Sigmoid colon (tissue), 7 donors: ENCODE measurements around the gene TRAF3. TPM values are rescaled to one million over a fixed set of nuclear protein-coding genes. Genes with fewer than 3 reads are reported as not detected.

ENCODE experiments used
- DNase-seq: peaks from one replicate; pipeline ENCODE4 v3.0.0-alpha.2; 2019
- H3K27ac ChIP-seq, 4 donors: fragments of 200-600 bp; sonication (generic); one replicate each; pipeline ENCODE4 v1.5.1; 2016 to 2019; ENCODE audit warnings: mild to moderate bottlenecking in 1 of 4
- H3K27me3 ChIP-seq, 3 donors: fragments of 200-600 bp; sonication (generic); one replicate each; pipeline ENCODE4 v1.5.1; 2019; ENCODE audit warnings: mild to moderate bottlenecking in 1 of 3
- H3K36me3 ChIP-seq, 4 donors: fragments of 200-600 bp; sonication (generic); one replicate each; pipeline ENCODE4 v1.5.1; 2016 to 2019
- H3K4me1 ChIP-seq, 4 donors: fragments of 200-600 bp; sonication (generic); one replicate each; pipeline ENCODE4 v1.5.1; 2017 to 2019
- H3K4me3 ChIP-seq, 4 donors: fragments of 200-600 bp; sonication (generic); one replicate each; pipeline ENCODE4 v1.5.1; 2017 to 2019; ENCODE audit warnings: mild to moderate bottlenecking in 2 of 4, moderate library complexity in 1 of 4
- H3K9me3 ChIP-seq, 4 donors: fragments of 200-600 bp in 3 of 4; sonication (generic) in 3 of 4; one replicate each; pipeline versions ENCODE4 v1.5.1 to v1.6.1; 2013 to 2019
- EP300 ChIP-seq, 4 donors: sonication (generic); formaldehyde crosslinking; IDR thresholded peaks; one replicate each; pipeline ENCODE4 v1.6.1; 2017; ENCODE audit warnings: antibody characterized with exemption in 4 of 4
- POLR2A ChIP-seq, 2 donors: fragments of 450-650 bp; IDR thresholded peaks; one replicate each; pipeline ENCODE4 v1.6.1; 2016; ENCODE audit warnings: antibody characterized with exemption in 2 of 2, mild to moderate bottlenecking in 2 of 2, moderate library complexity in 2 of 2
- POLR2AphosphoS5 ChIP-seq, 4 donors: sonication (generic); formaldehyde crosslinking; IDR thresholded peaks; one replicate each; pipeline ENCODE4 v1.6.1; 2017; ENCODE audit warnings: antibody characterized with exemption in 4 of 4
- WGBS, 2 donors: extraction: QIAGEN DNeasy Blood & Tissue Kit; methylation state at CpG; one replicate each; pipeline ENCODE4 v1.1.7; 2013; 5-methylcytosine and 5-hydroxymethylcytosine counted together
- intact Hi-C: fragments of 100-400 bp; cut with DNase I; formaldehyde crosslinking; loops from one replicate; pipeline ENCODE4 v1.15.1; 2023
- polyA plus RNA-seq, 3 donors: library from polyadenylated mRNA; stranded (reverse); fragments of 200-250 nt; gene quantifications; one replicate each; pipeline ENCODE4 v1.2.3, GENCODE V29; 2013
- total RNA-seq, 4 donors: library from RNA; depleted of rRNA; stranded (reverse); fragments of >200 nt; gene quantifications; one replicate each; pipeline ENCODE4 v1.1.0, GENCODE V29; 2016
- TF ChIP-seq, protein P1 (sequence below), 4 experiments: fragments of 450-650 bp in 3 of 4; fragments of 200-600 bp in 1 of 4; IDR thresholded peaks; one replicate each; pipeline ENCODE4 v1.5.1; 2016 to 2019; ENCODE audit warnings: antibody characterized with exemption in 4 of 4, mild to moderate bottlenecking in 3 of 4, moderate library complexity in 2 of 4
- donor health status: healthy with polysubstance abuse.
- donor health status: Bipolar disorder and iron deficiency.
- donor health status: healthy.

TRAF3 gene, protein sequence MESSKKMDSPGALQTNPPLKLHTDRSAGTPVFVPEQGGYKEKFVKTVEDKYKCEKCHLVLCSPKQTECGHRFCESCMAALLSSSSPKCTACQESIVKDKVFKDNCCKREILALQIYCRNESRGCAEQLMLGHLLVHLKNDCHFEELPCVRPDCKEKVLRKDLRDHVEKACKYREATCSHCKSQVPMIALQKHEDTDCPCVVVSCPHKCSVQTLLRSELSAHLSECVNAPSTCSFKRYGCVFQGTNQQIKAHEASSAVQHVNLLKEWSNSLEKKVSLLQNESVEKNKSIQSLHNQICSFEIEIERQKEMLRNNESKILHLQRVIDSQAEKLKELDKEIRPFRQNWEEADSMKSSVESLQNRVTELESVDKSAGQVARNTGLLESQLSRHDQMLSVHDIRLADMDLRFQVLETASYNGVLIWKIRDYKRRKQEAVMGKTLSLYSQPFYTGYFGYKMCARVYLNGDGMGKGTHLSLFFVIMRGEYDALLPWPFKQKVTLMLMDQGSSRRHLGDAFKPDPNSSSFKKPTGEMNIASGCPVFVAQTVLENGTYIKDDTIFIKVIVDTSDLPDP
- total RNA-seq (10 to 100 TPM in 3 of 4 donors, 1 to 10 TPM in 1; 9.5 to 16.1 (median 13.3) TPM), polyA plus RNA-seq (10 to 100 TPM; 10.8 to 18.6 (median 12.3) TPM)

DNA sequence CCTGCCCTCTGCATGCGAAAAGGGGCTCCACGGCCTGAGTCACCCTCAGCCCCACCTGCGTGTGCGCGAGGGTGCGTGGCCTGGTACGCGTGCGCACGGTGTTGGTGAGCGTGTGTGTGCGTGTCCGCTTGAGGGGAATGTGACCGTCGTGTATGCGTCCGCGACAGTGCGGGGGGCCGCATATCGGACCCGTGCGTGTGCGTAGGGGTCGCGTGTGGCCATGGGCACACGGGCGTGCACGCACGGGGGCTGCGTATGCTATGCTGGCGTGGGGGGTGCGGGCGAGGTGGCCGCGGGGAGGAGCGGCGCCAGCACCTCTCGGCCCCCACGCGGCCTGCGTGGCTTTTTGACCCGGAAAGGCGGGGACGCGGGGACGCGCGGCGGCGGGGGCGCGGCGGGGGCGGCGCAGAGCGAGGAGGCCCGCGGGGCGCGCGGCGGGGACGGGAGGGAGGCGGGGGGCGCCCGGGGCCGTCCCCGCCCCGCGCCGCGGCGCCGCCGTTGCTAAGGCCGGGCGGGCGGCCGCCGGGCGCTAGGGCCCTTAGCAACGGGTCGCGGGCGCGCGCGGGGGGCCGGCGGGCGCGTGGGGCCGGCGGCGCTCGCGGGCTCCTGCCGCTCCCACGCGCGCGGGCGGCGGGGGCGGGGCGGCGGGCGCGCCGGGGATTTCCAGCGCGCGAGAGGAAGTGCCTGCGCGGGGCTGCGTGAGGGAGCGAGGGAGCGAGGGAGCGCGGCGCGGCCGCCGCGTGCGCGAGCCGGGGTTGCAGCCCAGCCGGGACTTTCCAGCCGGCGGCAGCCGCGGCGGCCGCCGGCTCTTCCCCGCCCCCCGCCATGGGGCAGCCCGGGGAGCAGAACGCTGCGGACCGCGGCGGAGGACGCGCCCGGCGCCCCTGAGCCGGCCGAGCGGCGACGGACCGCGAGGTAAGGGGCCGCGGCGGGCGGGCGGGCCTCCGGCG, at the start of gene TRAF3:
Gene TRAF3, plus strand, starts transcription at position 689 of the 950 bp plus-strand sequence. CDS start 92,753 bp downstream, outside the sequence.
- TF ChIP-seq, protein P1, sequence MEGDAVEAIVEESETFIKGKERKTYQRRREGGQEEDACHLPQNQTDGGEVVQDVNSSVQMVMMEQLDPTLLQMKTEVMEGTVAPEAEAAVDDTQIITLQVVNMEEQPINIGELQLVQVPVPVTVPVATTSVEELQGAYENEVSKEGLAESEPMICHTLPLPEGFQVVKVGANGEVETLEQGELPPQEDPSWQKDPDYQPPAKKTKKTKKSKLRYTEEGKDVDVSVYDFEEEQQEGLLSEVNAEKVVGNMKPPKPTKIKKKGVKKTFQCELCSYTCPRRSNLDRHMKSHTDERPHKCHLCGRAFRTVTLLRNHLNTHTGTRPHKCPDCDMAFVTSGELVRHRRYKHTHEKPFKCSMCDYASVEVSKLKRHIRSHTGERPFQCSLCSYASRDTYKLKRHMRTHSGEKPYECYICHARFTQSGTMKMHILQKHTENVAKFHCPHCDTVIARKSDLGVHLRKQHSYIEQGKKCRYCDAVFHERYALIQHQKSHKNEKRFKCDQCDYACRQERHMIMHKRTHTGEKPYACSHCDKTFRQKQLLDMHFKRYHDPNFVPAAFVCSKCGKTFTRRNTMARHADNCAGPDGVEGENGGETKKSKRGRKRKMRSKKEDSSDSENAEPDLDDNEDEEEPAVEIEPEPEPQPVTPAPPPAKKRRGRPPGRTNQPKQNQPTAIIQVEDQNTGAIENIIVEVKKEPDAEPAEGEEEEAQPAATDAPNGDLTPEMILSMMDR (IDR thresholded peaks at IDR 0.05) = no peak
- TF ChIP-seq POLR2AphosphoS5 (IDR thresholded peaks at IDR 0.05) = peak in 2 of 4 donors; percentile 25 to 74
- Histone ChIP-seq H3K9me3 (no peaks in the 10 kb centered on the region), H3K27ac (peak within 1 kb of the TSS; percentile 86 to 95 (median 90)), H3K27me3 (no peaks in the 10 kb centered on the region), H3K36me3 (no peaks in the 10 kb centered on the region), H3K4me3 (peak within 1 kb of the TSS; percentile 39 to 92 (median 80)), H3K4me1 (peaks cover 0 to 35% (median 11%) of the 10 kb centered on the region in 4 donors)
- intact Hi-C loops = loop anchor here (5.0 to 10.0 kb wide), 4 partner anchors 78 to 255 kb away; no protein-coding TSS in a partner anchor
- DNase-seq = peak; percentile 75
- WGBS, 2 donors = 13 to 15% methylated on average over 163 of the region's 163 CpGs

DNA sequence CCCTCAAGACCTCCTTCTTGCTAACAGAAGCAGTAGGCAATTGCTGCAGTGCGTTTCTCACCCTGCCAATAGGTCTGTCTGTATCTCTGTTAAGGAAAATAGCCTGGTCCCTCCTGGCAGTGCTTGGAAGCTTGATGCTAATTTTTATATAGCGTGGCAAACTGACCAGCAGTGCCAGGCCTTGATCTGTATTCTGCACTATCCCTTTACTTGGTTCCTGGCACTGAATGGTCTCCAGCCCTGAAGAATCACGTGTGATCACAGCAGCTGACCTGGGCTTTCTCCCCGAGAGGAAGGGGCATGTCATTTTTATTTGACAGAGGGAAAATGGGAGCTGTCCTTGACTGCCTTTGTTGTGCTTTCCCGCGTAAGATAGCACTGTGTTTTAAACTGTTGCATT, 48.7 kb upstream of the TRAF3 start:
- Histone ChIP-seq H3K27me3 (no peaks in the 10 kb centered on the region), H3K9me3 (no peaks in the 10 kb centered on the region), H3K36me3 (peaks cover 9 to 62% (median 14%) of the 10 kb centered on the region in 4 donors), H3K4me1 (peaks cover 0 to 9% (median 0%) of the 10 kb centered on the region in 4 donors), H3K4me3 (no peak overlapping the region), H3K27ac (no peak overlapping the region)
- TF ChIP-seq, protein P1 (IDR thresholded peaks at IDR 0.05) = no peak
- TF ChIP-seq POLR2AphosphoS5 (IDR thresholded peaks at IDR 0.05) = no peak
- no peak for TF ChIP-seq POLR2A (IDR thresholded peaks at IDR 0.05)
- no peak for TF ChIP-seq EP300 (IDR thresholded peaks at IDR 0.05)
- intact Hi-C loops = no loop called here
- no peak for DNase-seq
- WGBS, 2 donors = 90 to 93% methylated on average over 6 of the region's 6 CpGs

DNA sequence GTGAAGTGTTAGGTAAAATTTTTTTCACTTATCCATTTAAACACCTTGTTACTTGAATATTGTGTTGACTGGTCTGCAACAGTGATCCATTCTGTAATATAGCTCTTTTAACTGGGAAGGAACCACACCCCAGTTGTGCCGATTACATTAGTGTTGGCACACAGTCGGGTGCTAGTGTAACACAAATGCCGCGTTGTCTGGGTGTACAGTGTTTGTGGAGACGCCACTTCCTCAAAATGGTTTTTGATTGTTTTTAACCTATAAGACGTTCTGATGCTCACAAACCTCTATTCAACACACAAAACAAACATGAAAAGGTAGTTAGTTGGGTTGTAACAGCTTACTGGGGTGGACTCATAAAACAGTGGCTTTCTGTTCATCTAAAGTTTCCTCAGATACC, 48.0 kb upstream of the TRAF3 start:
- Histone ChIP-seq H3K4me3 (no peak overlapping the region), H3K36me3 (peaks cover 9 to 62% (median 14%) of the 10 kb centered on the region in 4 donors), H3K4me1 (peaks cover 0 to 3% (median 0%) of the 10 kb centered on the region in 4 donors), H3K27me3 (no peaks in the 10 kb centered on the region), H3K9me3 (no peaks in the 10 kb centered on the region), H3K27ac (no peak overlapping the region)
- DNase-seq = no peak
- 67 to 82% methylated on average over 6 of the region's 6 CpGs for WGBS, 2 donors
- intact Hi-C loops = no loop called here
- TF ChIP-seq EP300 (IDR thresholded peaks at IDR 0.05) (no peak), POLR2AphosphoS5 (IDR thresholded peaks at IDR 0.05) (no peak), POLR2A (IDR thresholded peaks at IDR 0.05) (no peak)
- TF ChIP-seq, protein P1 (IDR thresholded peaks at IDR 0.05) = no peak

DNA sequence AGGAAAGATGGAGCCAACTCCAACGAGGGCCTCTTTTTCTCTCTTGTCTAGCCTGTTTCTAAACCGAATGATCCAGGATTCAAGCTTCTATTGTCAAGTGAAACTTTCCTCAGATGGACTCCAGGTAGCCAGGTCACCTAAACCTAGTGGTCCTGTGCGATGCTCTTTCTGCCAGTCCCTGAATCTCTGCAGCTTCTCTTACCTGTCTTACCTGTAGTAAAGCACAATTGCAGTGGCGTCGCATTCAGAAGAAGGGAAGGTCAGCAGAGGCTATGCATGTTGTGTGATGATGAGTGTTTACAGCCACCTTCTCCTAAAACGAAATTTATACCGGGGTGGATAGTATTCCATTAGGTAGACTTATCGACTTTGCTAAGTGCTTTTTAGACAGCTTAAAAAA, 47.4 kb upstream of the TRAF3 start:
- Histone ChIP-seq H3K27ac (no peak overlapping the region), H3K4me3 (no peak overlapping the region), H3K4me1 (no peaks in the 10 kb centered on the region), H3K9me3 (no peaks in the 10 kb centered on the region), H3K27me3 (no peaks in the 10 kb centered on the region), H3K36me3 (peaks cover 9 to 61% (median 14%) of the 10 kb centered on the region in 4 donors)
- TF ChIP-seq POLR2AphosphoS5 (IDR thresholded peaks at IDR 0.05) (no peak), POLR2A (IDR thresholded peaks at IDR 0.05) (no peak), EP300 (IDR thresholded peaks at IDR 0.05) (no peak)
- TF ChIP-seq, protein P1 (IDR thresholded peaks at IDR 0.05) = no peak
- WGBS, 2 donors = 94 to 95% methylated on average over 8 of the region's 8 CpGs
- no peak for DNase-seq
- intact Hi-C loops = no loop called here
